Loucy (cell line): ENCODE results near the gene GABRB2.

Experiments used
- H2AFZ ChIP-seq: fragments of 200-600 bp; sonication (generic); 2 replicates; pipeline ENCODE4 v1.6.0; 2016; ENCODE audit warnings: antibody characterized with exemption, mild to moderate bottlenecking, low read length, moderate library complexity
- H3F3A ChIP-seq: fragments of 200-600 bp; 2 replicates; pipeline ENCODE4 v1.6.0; 2016; ENCODE audit warnings: antibody characterized with exemption, low read depth, mild to moderate bottlenecking
- H3K27me3 ChIP-seq: fragments of 200-600 bp; sonication (generic); 2 replicates; pipeline ENCODE4 v1.6.1; 2014; ENCODE audit warnings: low read length, mild to moderate bottlenecking; ENCODE audit not compliant: insufficient read depth, poor library complexity, severe bottlenecking
- H3K36me3 ChIP-seq: fragments of 200-600 bp; sonication (generic); 2 replicates; pipeline ENCODE4 v1.6.1; 2016; ENCODE audit warnings: low read length; ENCODE audit not compliant: insufficient read depth
- H3K4me1 ChIP-seq: fragments of 200-600 bp; sonication (generic); 2 replicates; pipeline ENCODE4 v1.5.1; 2014; ENCODE audit warnings: low read length, mild to moderate bottlenecking; ENCODE audit not compliant: insufficient read depth, poor library complexity, severe bottlenecking
- H3K4me2 ChIP-seq: fragments of 200-600 bp; sonication (generic); 2 replicates; pipeline ENCODE4 v1.6.0; 2014; ENCODE audit warnings: antibody characterized with exemption, low read length, low read depth, mild to moderate bottlenecking; ENCODE audit not compliant: poor library complexity, severe bottlenecking
- H3K4me3 ChIP-seq: fragments of 200-600 bp; sonication (generic); 2 replicates; pipeline ENCODE4 v1.5.1; 2014; ENCODE audit warnings: low read length, mild to moderate bottlenecking, mixed read lengths; ENCODE audit not compliant: poor library complexity, severe bottlenecking
- H3K79me2 ChIP-seq: fragments of 200-600 bp; sonication (generic); 2 replicates; pipeline ENCODE4 v1.6.1; 2014; ENCODE audit warnings: low read length; ENCODE audit not compliant: insufficient read depth
- H3K9ac ChIP-seq: fragments of 200-600 bp; sonication (generic); 2 replicates; pipeline ENCODE4 v1.6.0; 2014; ENCODE audit warnings: mild to moderate bottlenecking, low read depth, low read length, moderate library complexity; ENCODE audit not compliant: poor library complexity, severe bottlenecking
- H3K9me2 ChIP-seq: fragments of 200-600 bp; sonication (generic); replicated peaks from 2 replicates; pipeline ENCODE4 v1.6.1; 2016; ENCODE audit warnings: low read depth, low read length, mixed read lengths
- H3K9me3 ChIP-seq: fragments of 200-600 bp; sonication (generic); 2 replicates; pipeline ENCODE4 v1.6.1; 2014; ENCODE audit warnings: mild to moderate bottlenecking, antibody characterized with exemption, low read length, low read depth; ENCODE audit not compliant: insufficient read depth
- H4K20me1 ChIP-seq: fragments of 200-600 bp; sonication (generic); 2 replicates; pipeline ENCODE4 v1.6.0; 2014; ENCODE audit warnings: antibody characterized with exemption, low read length, mild to moderate bottlenecking; ENCODE audit not compliant: insufficient read depth, poor library complexity, severe bottlenecking
- CTCF ChIP-seq: fragments of 200-600 bp; sonication (generic); conservative IDR thresholded peaks from 2 replicates; pipeline ENCODE4 v1.5.1; 2014; ENCODE audit warnings: mild to moderate bottlenecking, antibody characterized with exemption, low read length
- EZH2phosphoT487 ChIP-seq: fragments of 200-600 bp; IDR thresholded peaks from 2 replicates; pipeline ENCODE4 v1.6.1; 2018; ENCODE audit warnings: antibody characterized with exemption, mild to moderate bottlenecking, moderate library complexity, borderline replicate concordance

The GABRB2 gene

DNA sequence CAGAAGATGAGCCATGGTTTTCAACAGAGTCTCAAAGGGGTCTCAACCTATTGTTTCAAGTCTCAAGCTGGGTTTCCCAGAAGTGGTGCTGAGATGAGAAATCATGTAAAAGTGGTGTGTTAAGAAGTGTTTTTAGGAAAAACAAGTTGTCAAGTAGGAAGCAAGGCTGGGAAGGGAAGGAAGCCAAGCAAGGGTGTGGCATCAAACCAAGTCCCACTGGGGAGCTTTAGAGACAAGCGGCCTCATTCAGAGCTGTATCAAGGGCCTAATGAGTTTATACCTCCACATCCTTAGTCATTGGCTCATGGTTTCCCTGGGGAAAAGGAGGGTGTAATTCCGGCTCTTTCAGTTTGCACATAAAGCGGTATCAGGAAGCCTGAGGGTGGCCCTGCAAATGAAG lies 26.4 kb upstream of the GABRB2 start:
- no peaks in the 10 kb centered on the region for H3F3A ChIP-seq
- TF ChIP-seq EZH2phosphoT487 (no peak), CTCF (no peak)
- no peak overlapping the region for H2AFZ ChIP-seq
- no peaks in the 10 kb centered on the region for H3K27me3 ChIP-seq
- no peaks in the 10 kb centered on the region for H3K36me3 ChIP-seq
- H3K4me1 ChIP-seq = no peaks in the 10 kb centered on the region
- H3K9me3 ChIP-seq = no peaks in the 10 kb centered on the region
- no peak overlapping the region for H3K4me2 ChIP-seq
- H4K20me1 ChIP-seq = no peaks in the 10 kb centered on the region
- no peak overlapping the region for H3K4me3 ChIP-seq
- no peak overlapping the region for H3K9ac ChIP-seq
- no peaks in the 10 kb centered on the region for H3K9me2 ChIP-seq
- no peaks in the 10 kb centered on the region for H3K79me2 ChIP-seq

- no peaks in the 10 kb centered on the region for H3K4me1 ChIP-seq
- no peaks in the 10 kb centered on the region for H4K20me1 ChIP-seq
- H3K27me3 ChIP-seq = no peaks in the 10 kb centered on the region
- no peak overlapping the region for H2AFZ ChIP-seq
- no peaks in the 10 kb centered on the region for H3K9me2 ChIP-seq
- no peaks in the 10 kb centered on the region for H3K36me3 ChIP-seq
- no peak overlapping the region for H3K4me3 ChIP-seq
- no peak overlapping the region for H3K4me2 ChIP-seq
- no peak overlapping the region for H3K9ac ChIP-seq
- no peaks in the 10 kb centered on the region for H3F3A ChIP-seq
- H3K79me2 ChIP-seq = no peaks in the 10 kb centered on the region
- TF ChIP-seq CTCF = no peak
- TF ChIP-seq EZH2phosphoT487 = no peak
- H3K9me3 ChIP-seq = no peaks in the 10 kb centered on the region
Observed at GRCh38 chr5:161566081-161566480, 19.6 kb upstream of the GABRB2 start.

GRCh38 chr5:161562446-161562845 lies 15.9 kb upstream of the GABRB2 start:
- TF ChIP-seq EZH2phosphoT487 = no peak
- TF ChIP-seq CTCF = no peak
- Histone ChIP-seq H3K79me2 (no peaks in the 10 kb centered on the region), H3K36me3 (no peaks in the 10 kb centered on the region), H3F3A (no peaks in the 10 kb centered on the region), H3K9me2 (no peaks in the 10 kb centered on the region), H3K9me3 (no peaks in the 10 kb centered on the region), H2AFZ (no peak overlapping the region), H3K4me1 (no peaks in the 10 kb centered on the region), H3K9ac (no peak overlapping the region), H4K20me1 (no peaks in the 10 kb centered on the region), H3K4me2 (no peak overlapping the region), H3K27me3 (no peaks in the 10 kb centered on the region), H3K4me3 (no peak overlapping the region)
